Globus pallidus (tissue), 1 donor: Measurements from ENCODE around the gene MAPK1.
"Not testable (repeated sequence)": the region's sequence is repeated elsewhere in the genome, so short reads cannot be mapped to it uniquely, and the experiment has no call there.

Experiments
- DNase-seq: peaks from one replicate; pipeline ENCODE4 v3.0.0-alpha.2; 2015; ENCODE audit warnings: low spot score

Gene MAPK1

GRCh38 chr22:21754523-21754922 lies 112.9 kb downstream of the MAPK1 start:
- DNase-seq, result no peak

- DNase-seq, result no peak
Observed at GRCh38 chr22:21753374-21754111, 113.9 kb downstream of the MAPK1 start.

GRCh38 chr22:21752276-21752675 lies 115.2 kb downstream of the MAPK1 start:
- DNase-seq, result no peak

- DNase-seq, result no peak
Observed at GRCh38 chr22:21745948-21746347, 121.5 kb downstream of the MAPK1 start.

GRCh38 chr22:21744917-21745316 lies 122.5 kb downstream of the MAPK1 start:
- not testable (repeated sequence) for DNase-seq

- no peak for DNase-seq
Observed at GRCh38 chr22:21741790-21742189, 125.7 kb downstream of the MAPK1 start.

GRCh38 chr22:21741059-21741458 lies 126.4 kb downstream of the MAPK1 start:
- DNase-seq, result no peak

GRCh38 chr22:21739828-21740377 lies 127.5 kb downstream of the MAPK1 start:
- DNase-seq, result no peak

GRCh38 chr22:21738966-21739365 lies 128.5 kb downstream of the MAPK1 start:
- no peak for DNase-seq

- DNase-seq, result no peak
Observed at GRCh38 chr22:21738081-21738480, 129.4 kb downstream of the MAPK1 start.

- DNase-seq, result no peak
Observed at GRCh38 chr22:21736948-21737347, 130.5 kb downstream of the MAPK1 start.

GRCh38 chr22:21736084-21736642 lies 131.3 kb downstream of the MAPK1 start:
- DNase-seq, result no peak

GRCh38 chr22:21735200-21736083 lies 132.0 kb downstream of the MAPK1 start, which contains the start of gene YPEL1:
TSS of gene YPEL1 (minus strand) at chr22:21735794. CDS start at chr22:21710744, 25,050 bp downstream.
- DNase-seq, result peak; percentile 97

GRCh38 chr22:21734540-21735199 lies 132.8 kb downstream of the MAPK1 start:
- no peak for DNase-seq

- no peak for DNase-seq
Observed at GRCh38 chr22:21731503-21731902, 135.9 kb downstream of the MAPK1 start.

GRCh38 chr22:21730535-21731308 lies 136.7 kb downstream of the MAPK1 start:
- no peak for DNase-seq

GRCh38 chr22:21729184-21729583 lies 138.3 kb downstream of the MAPK1 start:
- DNase-seq, result not testable (repeated sequence)

- no peak for DNase-seq
Observed at GRCh38 chr22:21728270-21728669, 139.2 kb downstream of the MAPK1 start.

GRCh38 chr22:21727768-21728167 lies 139.7 kb downstream of the MAPK1 start:
- no peak for DNase-seq

- DNase-seq, result no peak
Observed at GRCh38 chr22:21727159-21727558, 140.3 kb downstream of the MAPK1 start.

- no peak for DNase-seq
Observed at GRCh38 chr22:21726650-21727049, 140.8 kb downstream of the MAPK1 start.
